CD8-positive, alpha-beta memory T cell (primary cell): Measurements from ENCODE around the gene TMEM53. TPM values are rescaled to one million over a fixed set of nuclear protein-coding genes. Genes with fewer than 3 reads are reported as not detected.

Experiments used
- CTCF ChIA-PET: fragments of 350-600 bp; sonication (Branson Sonifier 250); formaldehyde crosslinking; loops from one replicate; lab custom pipeline; 2021; ENCODE audit warnings: antibody characterized with exemption; lab: Charles Lee
- POLR2A ChIA-PET: fragments of 350-600 bp; sonication (Branson Sonifier 250); formaldehyde crosslinking; loops from one replicate; lab custom pipeline; 2021; ENCODE audit warnings: antibody characterized with exemption; lab: Charles Lee
- DNase-seq, 5 donors: peaks; one replicate each; pipeline versions ENCODE4 v3.0.0 to v3.0.0-alpha.2; 2020 to 2022; ENCODE audit warnings: mixed read lengths in 1 of 5
- H3K27ac ChIP-seq: one replicate; pipeline ENCODE4 v1.7.0; 2013; ENCODE audit warnings: low read depth, mild to moderate bottlenecking, low read length, moderate library complexity
- H3K27me3 ChIP-seq: 2 replicates; pipeline ENCODE4 v1.7.0; 2013; ENCODE audit warnings: low read length, mild to moderate bottlenecking; ENCODE audit not compliant: insufficient read depth, poor library complexity, severe bottlenecking
- H3K36me3 ChIP-seq: 2 replicates; pipeline ENCODE4 v1.7.0; 2013; ENCODE audit warnings: mild to moderate bottlenecking, low read length, moderate library complexity; ENCODE audit not compliant: insufficient read depth
- H3K4me1 ChIP-seq: 2 replicates; pipeline ENCODE4 v1.7.0; 2013; ENCODE audit warnings: mild to moderate bottlenecking, low read length, moderate library complexity; ENCODE audit not compliant: insufficient read depth
- H3K4me3 ChIP-seq: 2 replicates; pipeline ENCODE4 v1.7.0; 2013; ENCODE audit warnings: mild to moderate bottlenecking, low read length
- H3K9me3 ChIP-seq: 2 replicates; pipeline ENCODE4 v1.7.0; 2013; ENCODE audit warnings: mild to moderate bottlenecking, low read length
- H3K27ac Mint-ChIP-seq, 8 donors: one replicate each; pipeline ENCODE4 v1.8.0; 2020 to 2021; ENCODE audit warnings: mixed read lengths in 8 of 8, mild to moderate bottlenecking in 6 of 8, inconsistent platforms in 3 of 8, moderate library complexity in 3 of 8
- H3K27me3 Mint-ChIP-seq, 2 donors: one replicate each; pipeline ENCODE4 v1.8.0; 2020 to 2021; ENCODE audit warnings: mixed read lengths in 2 of 2, mild to moderate bottlenecking in 1 of 2, moderate library complexity in 1 of 2
- H3K36me3 Mint-ChIP-seq, 3 donors: one replicate each; pipeline ENCODE4 v1.8.0; 2020 to 2021; ENCODE audit warnings: mixed read lengths in 3 of 3, inconsistent platforms in 1 of 3, mild to moderate bottlenecking in 1 of 3
- H3K4me1 Mint-ChIP-seq, 3 donors: one replicate each; pipeline ENCODE4 v1.8.0; 2020 to 2021; ENCODE audit warnings: mixed read lengths in 3 of 3, inconsistent platforms in 1 of 3, mild to moderate bottlenecking in 1 of 3
- H3K4me3 Mint-ChIP-seq, 7 donors: one replicate each; pipeline ENCODE4 v1.8.0; 2020 to 2021; ENCODE audit warnings: mixed read lengths in 7 of 7, mild to moderate bottlenecking in 6 of 7, moderate library complexity in 4 of 7, inconsistent platforms in 2 of 7
- H3K9me3 Mint-ChIP-seq, 5 donors: one replicate each; pipeline ENCODE4 v1.8.0; 2020 to 2022; ENCODE audit warnings: mixed read lengths in 5 of 5, mild to moderate bottlenecking in 3 of 5, moderate library complexity in 2 of 5, inconsistent platforms in 1 of 5
- polyA plus RNA-seq: library from polyadenylated mRNA; unstranded; fragments of 300-500 nt; fragmentation: Illumina TruSeq; gene quantifications from one replicate; pipeline ENCODE4 v1.2.3, GENCODE V29; 2021
- total RNA-seq, 2 experiments: library from RNA; stranded (reverse); gene quantifications; one replicate each; pipeline ENCODE4 v1.2.3, GENCODE V29; 2021

The TMEM53 gene
- total and polyA plus RNA-seq, 3 experiments from 2014 or later: 2.3 to 7.1 (median 2.5) TPM

DNA sequence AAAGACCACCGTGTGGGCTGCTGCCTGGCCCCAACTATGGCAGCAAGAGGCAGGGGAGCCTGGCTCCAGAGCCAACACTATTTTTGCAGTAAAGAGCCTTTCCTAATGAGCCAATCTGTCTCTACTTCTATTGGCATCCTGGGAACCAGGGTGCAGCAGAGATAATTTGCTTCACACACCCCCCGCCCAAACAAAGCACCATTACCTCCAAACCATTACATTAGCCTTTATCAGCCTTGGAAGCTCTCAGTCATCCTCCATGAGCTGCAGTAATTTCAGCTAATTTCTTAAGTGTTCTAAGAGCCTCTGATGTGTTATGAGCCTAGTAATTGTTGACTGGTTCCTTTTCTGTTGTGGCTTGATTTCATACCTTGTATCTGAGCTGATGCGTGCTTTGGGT, 21.8 kb upstream of the TMEM53 start:
- CTCF ChIA-PET: interaction anchor here (1.3 to 1.9 kb wide), 3 partner anchors 10 to 43 kb away, joined by 3 to 6 read pairs (median 4); no protein-coding TSS in a partner anchor
- H3K9me3 Mint-ChIP-seq: no peaks in the 10 kb centered on the region
- no peaks in the 10 kb centered on the region for H3K27me3 ChIP-seq
- peaks cover 0 to 5% (median 0%) of the 10 kb centered on the region in 3 donors for H3K36me3 Mint-ChIP-seq
- H3K27ac Mint-ChIP-seq: peak overlapping the region in 3 of 8 donors; percentile 79 to 90 (median 85)
- H3K9me3 ChIP-seq: no peaks in the 10 kb centered on the region
- no peak overlapping the region for H3K4me3 ChIP-seq
- peaks cover 0 to 4% of the 10 kb centered on the region in 2 donors for H3K27me3 Mint-ChIP-seq
- DNase-seq: no peak
- H3K4me3 Mint-ChIP-seq: no peak overlapping the region
- peaks cover 16% of the 10 kb centered on the region for H3K4me1 ChIP-seq
- H3K27ac ChIP-seq: no peak overlapping the region
- no peaks in the 10 kb centered on the region for H3K36me3 ChIP-seq
- peaks cover 12 to 15% (median 14%) of the 10 kb centered on the region in 3 donors for H3K4me1 Mint-ChIP-seq
- POLR2A ChIA-PET: interaction anchor here (0.6 kb wide), 1 partner anchor 607 kb away, joined by 4 read pairs; no protein-coding TSS in a partner anchor

DNA sequence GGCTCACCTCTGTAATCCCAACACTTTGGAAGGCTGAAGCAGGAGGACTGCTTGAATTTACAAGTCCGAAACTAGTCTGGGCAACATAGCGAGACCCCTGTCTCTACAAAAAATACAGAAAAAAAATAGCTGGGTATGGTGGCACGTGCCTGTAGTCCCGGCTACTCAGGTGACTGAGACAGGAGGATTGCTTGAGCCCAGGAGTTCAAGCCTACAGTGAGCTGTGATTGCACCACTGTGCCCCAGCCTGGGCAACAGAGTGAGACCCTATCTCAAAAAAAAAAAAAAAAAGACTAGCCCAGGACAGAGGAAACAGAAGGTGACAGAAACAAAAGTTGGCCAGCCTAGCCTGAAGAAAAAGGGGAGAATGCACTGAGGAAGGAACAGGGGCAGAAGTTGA, 21.4 kb upstream of the TMEM53 start:
- H3K4me3 ChIP-seq: no peak overlapping the region
- H3K27ac ChIP-seq: no peak overlapping the region
- ChIA-PET POLR2A (interaction anchor here (0.6 kb wide), 1 partner anchor 608 kb away, joined by 4 read pairs; no protein-coding TSS in a partner anchor), CTCF (interaction anchor here (1.6 to 1.9 kb wide), 2 partner anchors 10 to 43 kb away, joined by 3 to 6 read pairs; no protein-coding TSS in a partner anchor)
- H3K27me3 Mint-ChIP-seq: peaks cover 0 to 4% of the 10 kb centered on the region in 2 donors
- H3K9me3 Mint-ChIP-seq: no peaks in the 10 kb centered on the region
- H3K4me1 ChIP-seq: peaks cover 16% of the 10 kb centered on the region
- peaks cover 0 to 5% (median 0%) of the 10 kb centered on the region in 3 donors for H3K36me3 Mint-ChIP-seq
- DNase-seq: no peak
- H3K36me3 ChIP-seq: no peaks in the 10 kb centered on the region
- peaks cover 12 to 15% (median 14%) of the 10 kb centered on the region in 3 donors for H3K4me1 Mint-ChIP-seq
- peak overlapping the region in 1 of 8 donors; percentile 79 for H3K27ac Mint-ChIP-seq
- H3K9me3 ChIP-seq: no peaks in the 10 kb centered on the region
- H3K4me3 Mint-ChIP-seq: no peak overlapping the region
- no peaks in the 10 kb centered on the region for H3K27me3 ChIP-seq

DNA sequence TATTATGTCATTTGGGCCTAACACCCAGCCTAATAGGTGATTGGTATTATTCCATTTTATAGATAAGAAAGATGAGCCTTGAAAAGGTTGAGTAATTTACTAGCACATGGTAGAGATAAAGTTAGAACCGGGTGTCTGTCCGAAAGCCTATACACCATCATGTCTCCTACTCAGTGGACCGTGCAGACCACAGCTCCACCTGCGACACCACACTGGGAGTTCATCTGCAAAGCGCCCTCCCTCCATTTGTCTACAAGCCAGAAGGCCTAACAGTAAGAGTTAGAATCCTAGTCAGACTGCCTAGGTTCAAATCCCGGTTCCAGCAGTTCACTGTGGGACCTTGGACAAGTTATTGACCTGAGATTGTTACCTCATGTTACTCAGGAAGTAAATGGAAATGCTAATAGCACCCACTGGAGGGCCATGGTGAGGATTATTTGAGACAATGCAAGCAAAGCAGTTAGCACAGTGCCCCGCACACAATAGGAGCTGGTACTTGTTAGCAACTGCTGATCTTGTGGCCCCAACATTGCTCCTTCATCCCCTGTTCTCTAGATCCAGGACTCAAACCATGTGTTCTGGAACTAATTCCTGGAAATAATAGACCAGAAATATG, 20.7 kb upstream of the TMEM53 start:
- Histone ChIP-seq H3K4me1 (peaks cover 16% of the 10 kb centered on the region), H3K9me3 (no peaks in the 10 kb centered on the region), H3K27ac (no peak overlapping the region), H3K36me3 (no peaks in the 10 kb centered on the region), H3K4me3 (no peak overlapping the region), H3K27me3 (no peaks in the 10 kb centered on the region)
- H3K4me3 Mint-ChIP-seq: no peak overlapping the region
- CTCF ChIA-PET: interaction anchor here (1.6 kb wide), 1 partner anchor 42 kb away, joined by 3 read pairs; no protein-coding TSS in a partner anchor
- H3K36me3 Mint-ChIP-seq: peaks cover 0 to 5% (median 0%) of the 10 kb centered on the region in 3 donors
- H3K4me1 Mint-ChIP-seq: peaks cover 12 to 15% (median 14%) of the 10 kb centered on the region in 3 donors
- DNase-seq: no peak
- H3K27me3 Mint-ChIP-seq: peaks cover 0 to 5% of the 10 kb centered on the region in 2 donors
- POLR2A ChIA-PET: no interaction called here
- peak overlapping the region in 2 of 8 donors; percentile 54 to 58 for H3K27ac Mint-ChIP-seq
- H3K9me3 Mint-ChIP-seq: no peaks in the 10 kb centered on the region

DNA sequence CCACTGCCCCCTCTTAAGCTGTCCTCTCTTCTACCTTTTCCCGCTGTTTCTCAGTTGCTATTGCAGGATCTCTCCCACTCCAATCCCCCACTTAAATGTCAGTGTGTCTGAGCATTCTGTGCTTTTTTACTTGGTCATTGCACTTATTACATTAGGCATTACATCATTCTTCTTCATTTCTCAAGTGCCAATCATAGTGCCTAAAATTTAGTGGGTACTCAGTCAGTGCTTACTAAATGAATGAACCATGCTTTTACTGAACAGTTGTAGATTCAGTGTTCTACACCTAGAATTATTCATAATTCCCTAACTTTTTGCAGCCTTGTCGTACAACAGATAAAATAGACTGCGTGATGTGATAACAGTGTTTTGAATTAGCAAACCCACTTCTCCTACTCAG, 19.6 kb upstream of the TMEM53 start:
- no peaks in the 10 kb centered on the region for H3K9me3 ChIP-seq
- peaks cover 0 to 5% (median 0%) of the 10 kb centered on the region in 3 donors for H3K36me3 Mint-ChIP-seq
- no peaks in the 10 kb centered on the region for H3K27me3 ChIP-seq
- H3K4me3 Mint-ChIP-seq: no peak overlapping the region
- DNase-seq: no peak
- H3K4me3 ChIP-seq: no peak overlapping the region
- POLR2A ChIA-PET: no interaction called here
- no peaks in the 10 kb centered on the region for H3K36me3 ChIP-seq
- H3K27ac Mint-ChIP-seq: no peak overlapping the region
- H3K27ac ChIP-seq: no peak overlapping the region
- peaks cover 16% of the 10 kb centered on the region for H3K4me1 ChIP-seq
- H3K4me1 Mint-ChIP-seq: peaks cover 12 to 15% (median 14%) of the 10 kb centered on the region in 3 donors
- H3K27me3 Mint-ChIP-seq: peaks cover 0 to 5% of the 10 kb centered on the region in 2 donors
- CTCF ChIA-PET: no interaction called here
- H3K9me3 Mint-ChIP-seq: no peaks in the 10 kb centered on the region

DNA sequence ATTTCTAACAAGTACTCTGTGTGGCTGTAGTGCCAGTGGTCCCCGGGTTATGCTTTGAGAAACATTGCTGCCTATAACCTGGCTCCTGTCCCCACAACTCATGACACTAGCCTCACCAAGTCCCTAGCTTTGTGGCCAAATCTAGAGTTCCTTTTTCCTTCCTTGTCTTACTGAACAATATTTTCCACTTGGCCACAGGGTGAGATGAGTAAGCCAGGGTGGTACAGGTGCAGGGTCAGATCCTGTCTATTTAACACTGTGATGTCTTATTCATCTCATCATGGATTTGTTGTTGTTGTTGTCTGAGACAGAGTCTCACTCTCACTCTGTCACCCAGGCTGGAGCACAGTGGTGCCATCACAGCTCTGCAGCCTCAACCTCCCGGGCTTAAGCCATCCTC, 18.9 kb upstream of the TMEM53 start:
- Histone ChIP-seq H3K4me1 (peaks cover 16% of the 10 kb centered on the region), H3K27me3 (no peaks in the 10 kb centered on the region), H3K4me3 (no peak overlapping the region), H3K36me3 (no peaks in the 10 kb centered on the region), H3K27ac (no peak overlapping the region), H3K9me3 (no peaks in the 10 kb centered on the region)
- H3K27me3 Mint-ChIP-seq: peaks cover 0 to 5% of the 10 kb centered on the region in 2 donors
- no peak overlapping the region for H3K27ac Mint-ChIP-seq
- no peak for DNase-seq
- ChIA-PET POLR2A (no interaction called here), CTCF (interaction anchor here (1.3 kb wide), 1 partner anchor 9 kb away, joined by 3 read pairs; no protein-coding TSS in a partner anchor)
- peaks cover 0 to 5% (median 0%) of the 10 kb centered on the region in 3 donors for H3K36me3 Mint-ChIP-seq
- no peaks in the 10 kb centered on the region for H3K9me3 Mint-ChIP-seq
- peaks cover 12 to 15% (median 14%) of the 10 kb centered on the region in 3 donors for H3K4me1 Mint-ChIP-seq
- no peak overlapping the region for H3K4me3 Mint-ChIP-seq

DNA sequence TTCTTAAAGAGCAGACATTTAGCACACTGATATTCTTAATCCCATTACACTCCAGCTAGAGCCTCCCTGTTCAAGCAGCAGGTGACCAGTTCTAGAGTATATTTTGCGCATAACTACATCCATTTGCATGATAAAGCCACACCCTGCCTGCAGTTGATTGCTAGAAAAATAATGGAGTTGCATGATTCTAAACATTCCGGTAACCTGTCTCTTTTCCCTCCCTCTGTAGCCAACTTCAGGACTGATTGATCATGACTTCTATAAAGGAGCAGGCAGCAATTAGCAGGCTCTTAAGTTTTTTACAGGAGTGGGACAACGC, 15.1 kb upstream of the TMEM53 start:
- no peaks in the 10 kb centered on the region for H3K9me3 ChIP-seq
- Mint-ChIP-seq H3K27ac (no peak overlapping the region), H3K27me3 (peaks cover 0 to 7% of the 10 kb centered on the region in 2 donors), H3K4me3 (no peak overlapping the region), H3K4me1 (no peaks in the 10 kb centered on the region), H3K36me3 (peaks cover 0 to 5% (median 0%) of the 10 kb centered on the region in 3 donors), H3K9me3 (no peaks in the 10 kb centered on the region)
- no peak overlapping the region for H3K4me3 ChIP-seq
- no peaks in the 10 kb centered on the region for H3K4me1 ChIP-seq
- no peak overlapping the region for H3K27ac ChIP-seq
- ChIA-PET POLR2A (no interaction called here), CTCF (interaction anchor here (2.2 to 2.4 kb wide), 2 partner anchors 15 to 37 kb away, joined by 4 to 8 read pairs; partner anchors contain the start of genes ARMH1 and TMEM53)
- DNase-seq: no peak
- no peaks in the 10 kb centered on the region for H3K36me3 ChIP-seq
- H3K27me3 ChIP-seq: no peaks in the 10 kb centered on the region

DNA sequence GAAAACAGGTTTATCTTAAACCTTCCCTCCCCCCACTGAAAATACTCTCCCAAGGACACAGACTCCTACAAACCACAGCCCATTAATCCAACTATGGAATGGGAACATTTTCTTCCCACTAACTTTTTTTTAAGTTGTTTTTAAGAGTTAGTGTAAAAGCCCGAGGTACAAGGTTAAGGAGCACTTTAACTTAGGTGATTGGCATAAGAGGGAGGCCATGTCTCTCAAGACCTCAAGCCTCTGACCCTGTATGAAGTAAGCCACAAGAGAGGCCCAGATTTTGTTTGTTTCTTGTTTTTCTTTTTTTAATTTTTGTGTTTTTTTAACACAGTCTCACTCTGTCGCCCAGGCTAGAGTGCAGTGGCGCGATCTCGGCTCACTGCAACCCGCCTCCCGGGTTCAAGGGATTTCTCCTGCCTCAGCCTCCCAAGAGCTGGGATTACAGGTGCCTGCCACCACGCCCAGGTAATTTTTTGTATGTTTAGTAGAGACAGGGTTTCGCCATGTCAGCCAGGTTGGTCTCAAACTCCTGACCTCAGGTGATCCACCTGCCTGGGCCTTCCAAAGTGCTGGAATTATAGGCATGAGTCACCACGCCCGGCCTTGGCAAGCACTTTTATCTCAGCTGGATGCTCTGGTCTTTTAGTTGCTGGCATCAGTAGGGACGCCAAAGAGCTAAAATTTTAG, 14.6 kb upstream of the TMEM53 start:
- CTCF ChIA-PET: interaction anchor here (2.2 to 2.4 kb wide), 2 partner anchors 14 to 36 kb away, joined by 4 to 8 read pairs; partner anchors contain the start of genes ARMH1 and TMEM53
- Mint-ChIP-seq H3K36me3 (peaks cover 0 to 5% (median 0%) of the 10 kb centered on the region in 3 donors), H3K27ac (no peak overlapping the region), H3K4me3 (no peak overlapping the region), H3K27me3 (peaks cover 0 to 7% of the 10 kb centered on the region in 2 donors), H3K4me1 (no peaks in the 10 kb centered on the region), H3K9me3 (no peaks in the 10 kb centered on the region)
- POLR2A ChIA-PET: no interaction called here
- H3K9me3 ChIP-seq: no peaks in the 10 kb centered on the region
- H3K27ac ChIP-seq: no peak overlapping the region
- no peak for DNase-seq
- H3K4me3 ChIP-seq: no peak overlapping the region
- H3K4me1 ChIP-seq: no peaks in the 10 kb centered on the region
- H3K36me3 ChIP-seq: no peaks in the 10 kb centered on the region
- H3K27me3 ChIP-seq: no peaks in the 10 kb centered on the region

DNA sequence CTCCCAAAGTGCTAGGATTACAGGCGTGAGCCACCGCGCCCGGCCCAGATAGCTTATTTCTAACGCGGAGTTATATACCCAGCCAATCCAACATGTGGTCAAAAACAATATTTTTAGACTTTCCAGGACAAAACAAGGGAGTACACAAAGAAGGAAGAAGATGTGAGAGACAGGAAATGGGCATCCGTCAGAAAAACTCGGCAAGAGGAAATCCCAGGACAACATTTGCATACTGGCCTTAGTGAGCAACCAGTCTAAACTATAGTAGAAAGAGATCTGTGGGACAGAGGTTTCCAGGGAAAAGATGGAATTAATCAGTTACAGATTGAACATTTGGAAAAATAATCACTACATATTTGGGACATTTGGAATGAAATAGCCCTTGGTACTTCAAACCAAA, 11.6 kb upstream of the TMEM53 start:
- Histone ChIP-seq H3K27ac (no peak overlapping the region), H3K4me1 (no peaks in the 10 kb centered on the region), H3K9me3 (no peaks in the 10 kb centered on the region), H3K27me3 (no peaks in the 10 kb centered on the region), H3K36me3 (no peaks in the 10 kb centered on the region), H3K4me3 (no peak overlapping the region)
- Mint-ChIP-seq H3K4me1 (no peaks in the 10 kb centered on the region), H3K36me3 (no peaks in the 10 kb centered on the region), H3K27me3 (peaks cover 0 to 4% of the 10 kb centered on the region in 2 donors), H3K9me3 (no peaks in the 10 kb centered on the region), H3K4me3 (no peak overlapping the region), H3K27ac (peak overlapping the region in 1 of 8 donors; percentile 50)
- CTCF ChIA-PET: interaction anchor here (3.4 kb wide), 1 partner anchor 11 kb away, joined by 13 read pairs; the partner anchor contains the start of genes ARMH1 and TMEM53
- POLR2A ChIA-PET: no interaction called here
- no peak for DNase-seq
